Measurements from ENCODE around the gene NTMT1.
"Not testable (repeated sequence)": the region's sequence is repeated elsewhere in the genome, so short reads cannot be mapped to it uniquely, and the experiment has no call there.

The NTMT1 gene

GRCh38 chr9:129626079-129626624, at the start of gene NTMT1:
Gene NTMT1 (plus strand): TSS chr9:129626163. CDS start chr9:129632704, 6,541 bp downstream.
- DNase-seq (ENCODE audit: low read depth) = peak; percentile 36

DNA sequence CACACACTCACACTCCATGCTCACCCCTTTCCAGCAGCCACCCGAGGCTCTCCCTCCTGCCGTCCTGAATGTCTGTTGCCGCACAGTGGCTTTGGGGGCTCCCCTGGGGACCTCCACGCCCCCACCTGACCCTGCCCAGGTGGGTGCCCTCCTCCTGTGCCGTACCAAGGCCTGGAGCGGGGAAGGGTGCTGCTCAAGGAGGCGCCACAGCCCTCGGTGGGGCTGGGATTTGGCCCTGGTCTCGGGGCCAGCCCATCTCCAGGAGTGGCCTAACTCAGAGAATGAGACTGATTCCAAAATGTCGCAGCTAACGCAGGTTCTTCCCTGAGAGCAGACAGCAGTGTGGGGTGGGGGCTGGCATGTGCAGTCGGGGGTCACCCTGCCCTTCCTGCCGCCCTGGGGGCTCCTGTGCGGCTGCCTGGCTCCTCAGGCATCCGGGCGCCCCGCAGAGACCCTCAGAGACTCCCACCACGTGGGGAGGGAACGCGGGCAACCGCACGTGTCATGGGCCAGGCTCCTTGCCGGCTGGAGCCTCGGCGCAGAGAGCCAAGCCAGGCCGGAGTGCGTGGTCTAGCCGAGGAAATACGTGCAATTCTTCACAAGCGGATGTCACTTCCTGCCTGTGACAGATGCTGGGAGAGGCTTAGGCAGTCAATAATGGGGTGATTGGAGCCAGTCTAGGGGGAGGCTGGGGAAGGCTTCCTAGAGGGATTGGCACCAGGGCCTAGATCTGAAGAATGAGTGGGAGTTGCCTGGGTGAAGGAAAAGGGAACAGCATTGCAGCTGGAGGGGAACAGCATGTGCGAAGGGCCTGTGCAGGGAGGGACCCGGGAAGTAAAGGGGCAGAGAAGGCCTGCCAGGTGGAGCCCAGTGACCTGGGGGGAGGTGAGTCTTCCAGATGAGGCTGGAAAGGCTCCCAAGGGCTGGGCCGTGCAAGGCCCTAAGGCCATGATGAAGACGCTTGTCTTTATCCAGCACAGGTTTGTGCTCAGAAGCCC, 49.1 kb upstream of the NTMT1 start:
- DNase-seq (ENCODE audit: low read depth) = no peak

DNA sequence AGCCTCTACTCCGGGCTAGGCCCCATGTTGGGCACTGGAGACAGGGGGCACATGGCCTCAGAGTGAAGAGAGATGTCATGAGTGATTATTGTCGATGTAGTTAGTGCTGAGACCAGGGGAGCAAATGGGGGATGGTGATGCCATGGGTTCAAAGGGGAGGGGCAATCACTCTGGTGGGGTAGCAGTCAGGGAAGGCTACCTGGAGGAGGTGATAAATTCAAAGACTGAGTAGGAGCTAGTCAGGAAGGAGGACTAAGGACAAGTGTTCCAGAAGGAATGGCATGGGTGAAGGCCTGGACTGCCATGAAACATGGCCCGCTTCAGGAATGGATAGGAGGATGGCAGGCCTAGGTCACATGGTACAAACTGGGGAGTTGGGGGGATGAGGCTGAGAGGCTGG, 46.7 kb upstream of the NTMT1 start:
- DNase-seq (ENCODE audit: low read depth) = no peak

- DNase-seq (ENCODE audit: low read depth) = no peak
These were observed 45.6 kb upstream of the NTMT1 start for GRCh38 chr9:129580211-129580915.

GRCh38 chr9:129581505-129582189, 44.3 kb upstream of the NTMT1 start:
- DNase-seq (ENCODE audit: low read depth) = no peak

DNA sequence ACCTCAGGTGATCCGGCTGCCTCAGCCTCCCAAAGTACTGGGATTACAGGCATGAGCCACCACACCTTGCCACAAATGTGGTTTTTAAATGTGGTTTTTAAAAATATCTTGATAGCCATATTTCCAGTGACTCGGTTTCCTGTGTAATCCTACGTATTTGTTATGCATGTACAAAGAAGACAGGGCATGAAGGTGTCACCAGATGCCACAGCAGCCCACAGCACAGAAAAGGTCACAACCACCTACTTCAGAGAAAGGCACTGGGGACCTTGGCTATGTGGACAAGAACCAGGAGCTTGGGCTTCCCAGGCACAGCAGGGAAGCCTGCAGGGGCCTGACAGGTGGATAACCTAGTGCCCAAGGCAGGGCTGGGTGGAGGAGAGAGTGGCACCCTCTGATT, 43.1 kb upstream of the NTMT1 start:
- no peak for DNase-seq (ENCODE audit: low read depth)

DNA sequence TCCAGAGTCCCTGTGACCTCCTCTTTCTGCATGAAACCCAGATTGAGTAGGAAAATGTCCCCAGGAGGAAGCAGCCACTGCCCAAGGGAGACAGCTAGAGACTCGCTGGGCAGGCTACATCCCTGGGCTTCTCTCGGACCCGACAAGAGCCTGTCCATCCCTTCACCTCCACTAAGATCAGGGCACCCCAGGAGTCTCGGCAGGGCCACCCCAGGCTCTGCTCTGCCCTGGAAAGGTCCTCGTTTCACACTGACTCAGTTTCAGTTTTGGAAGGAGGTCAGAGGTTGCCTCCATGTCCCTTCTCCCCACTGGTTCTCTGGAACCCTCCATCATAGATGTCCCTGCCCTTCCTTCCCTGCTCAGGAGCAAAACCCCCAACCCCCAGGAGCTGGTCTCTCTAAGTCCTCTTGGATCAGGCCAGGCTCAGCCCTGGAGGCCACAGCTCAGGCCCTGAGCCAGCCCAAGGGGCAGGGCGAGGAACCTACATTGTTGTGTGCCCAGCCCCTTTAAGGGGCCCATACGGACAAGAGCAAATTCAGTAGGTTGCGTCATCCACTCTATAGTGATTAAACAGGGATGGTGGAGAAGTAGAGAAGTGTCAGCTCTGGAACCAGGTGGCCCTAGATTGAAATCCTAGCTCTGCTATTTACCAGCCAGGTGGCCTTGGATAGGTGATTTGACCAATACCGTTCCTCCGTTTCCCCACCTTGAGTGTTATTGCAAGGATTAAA, 42.5 kb upstream of the NTMT1 start:
- no peak for DNase-seq (ENCODE audit: low read depth)

DNA sequence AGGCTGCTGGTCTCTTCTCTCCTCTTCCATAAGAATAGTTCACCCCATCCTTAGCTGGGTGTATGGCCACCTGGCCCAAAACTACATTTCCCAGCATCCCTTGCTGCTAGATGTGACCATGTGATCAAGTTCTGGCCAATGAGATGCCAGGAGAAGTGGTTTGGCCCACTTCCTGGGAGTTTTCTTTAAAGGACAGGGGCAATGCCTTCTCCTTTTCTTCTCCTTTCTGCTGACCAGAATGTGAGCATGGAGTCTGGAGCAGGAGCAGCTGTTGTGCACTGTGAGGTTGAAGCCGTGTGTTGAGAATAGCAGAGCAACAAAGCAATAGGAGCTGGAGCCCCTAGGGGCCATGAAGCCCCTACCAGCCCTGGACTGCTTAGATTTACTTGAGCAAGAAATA, 41.8 kb upstream of the NTMT1 start:
- peak; percentile 32 for DNase-seq (ENCODE audit: low read depth)

- no peak for DNase-seq (ENCODE audit: low read depth)
These were observed 40.6 kb upstream of the NTMT1 start for GRCh38 chr9:129585352-129585751.

GRCh38 chr9:129586245-129586644, 39.7 kb upstream of the NTMT1 start:
- no peak for DNase-seq (ENCODE audit: low read depth)

- DNase-seq (ENCODE audit: low read depth) = no peak
These were observed 39.3 kb upstream of the NTMT1 start for GRCh38 chr9:129586685-129587084.

DNA sequence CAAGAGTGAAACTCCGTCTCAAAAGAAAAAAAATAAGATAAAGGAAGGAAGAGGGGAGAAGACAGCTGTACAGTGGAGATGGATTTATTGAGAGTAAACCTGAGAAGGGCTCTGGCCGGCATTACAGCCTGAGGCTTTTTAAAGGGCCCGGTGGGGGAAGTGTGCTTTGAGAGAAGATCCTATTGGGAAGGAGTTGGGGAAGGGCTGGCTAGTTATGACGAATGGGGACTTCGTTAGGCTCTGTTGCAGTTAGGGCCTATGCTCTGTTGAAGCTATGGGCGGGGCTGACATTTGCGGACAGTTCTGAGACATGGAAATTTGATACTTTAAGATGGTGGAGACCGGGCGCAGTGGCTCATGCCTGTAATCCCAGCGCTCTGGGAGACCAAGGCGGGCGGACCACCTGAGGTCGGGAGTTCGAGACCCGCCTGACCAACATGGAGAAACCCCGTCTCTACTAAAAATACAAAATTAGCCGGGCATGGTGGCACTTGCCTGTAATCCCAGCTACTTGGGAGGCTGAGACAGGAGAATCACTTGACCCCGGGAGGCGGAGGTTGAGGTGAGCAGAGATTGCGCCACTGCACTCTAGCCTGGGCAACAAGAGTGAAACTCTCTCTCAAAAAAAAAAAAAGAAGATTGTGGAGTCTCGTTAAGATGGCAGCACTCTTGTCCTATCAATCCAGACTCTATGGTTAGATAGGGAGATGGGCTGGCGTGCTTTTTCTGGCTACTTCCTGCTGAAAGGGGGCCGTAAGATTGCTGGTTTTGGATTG, 38.3 kb upstream of the NTMT1 start:
- no peak for DNase-seq (ENCODE audit: low read depth)

DNA sequence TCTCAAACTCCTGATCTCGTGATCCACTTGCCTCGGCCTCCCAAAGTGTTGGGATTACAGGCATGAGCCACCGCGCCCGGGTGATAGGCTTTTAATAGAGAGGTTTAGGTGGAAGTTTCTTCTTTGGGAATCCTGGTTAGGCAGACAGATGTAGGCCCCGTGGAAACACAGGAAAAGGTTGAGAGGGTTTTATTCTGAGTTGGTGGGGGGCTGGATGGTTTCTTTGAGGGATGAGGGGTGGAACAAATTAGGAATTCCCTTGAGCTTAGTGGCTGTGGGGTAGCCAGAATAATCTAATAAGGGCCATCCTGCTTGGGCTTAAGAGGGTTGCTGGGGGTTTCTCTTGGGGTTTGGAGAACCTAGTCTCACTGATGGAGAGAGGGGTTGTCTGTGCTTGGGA, 35.5 kb upstream of the NTMT1 start:
- no peak for DNase-seq (ENCODE audit: low read depth)

GRCh38 chr9:129591916-129592315, 34.0 kb upstream of the NTMT1 start:
- DNase-seq (ENCODE audit: low read depth) = no peak

GRCh38 chr9:129592790-129593189, 33.2 kb upstream of the NTMT1 start:
- not testable (repeated sequence) for DNase-seq (ENCODE audit: low read depth)

- DNase-seq (ENCODE audit: low read depth) = no peak
These were observed 31.3 kb upstream of the NTMT1 start for GRCh38 chr9:129594632-129595031.

GRCh38 chr9:129595311-129595741, 30.6 kb upstream of the NTMT1 start:
- DNase-seq (ENCODE audit: low read depth) = no peak

GRCh38 chr9:129595903-129596540, 29.9 kb upstream of the NTMT1 start:
- DNase-seq (ENCODE audit: low read depth) = no peak

DNA sequence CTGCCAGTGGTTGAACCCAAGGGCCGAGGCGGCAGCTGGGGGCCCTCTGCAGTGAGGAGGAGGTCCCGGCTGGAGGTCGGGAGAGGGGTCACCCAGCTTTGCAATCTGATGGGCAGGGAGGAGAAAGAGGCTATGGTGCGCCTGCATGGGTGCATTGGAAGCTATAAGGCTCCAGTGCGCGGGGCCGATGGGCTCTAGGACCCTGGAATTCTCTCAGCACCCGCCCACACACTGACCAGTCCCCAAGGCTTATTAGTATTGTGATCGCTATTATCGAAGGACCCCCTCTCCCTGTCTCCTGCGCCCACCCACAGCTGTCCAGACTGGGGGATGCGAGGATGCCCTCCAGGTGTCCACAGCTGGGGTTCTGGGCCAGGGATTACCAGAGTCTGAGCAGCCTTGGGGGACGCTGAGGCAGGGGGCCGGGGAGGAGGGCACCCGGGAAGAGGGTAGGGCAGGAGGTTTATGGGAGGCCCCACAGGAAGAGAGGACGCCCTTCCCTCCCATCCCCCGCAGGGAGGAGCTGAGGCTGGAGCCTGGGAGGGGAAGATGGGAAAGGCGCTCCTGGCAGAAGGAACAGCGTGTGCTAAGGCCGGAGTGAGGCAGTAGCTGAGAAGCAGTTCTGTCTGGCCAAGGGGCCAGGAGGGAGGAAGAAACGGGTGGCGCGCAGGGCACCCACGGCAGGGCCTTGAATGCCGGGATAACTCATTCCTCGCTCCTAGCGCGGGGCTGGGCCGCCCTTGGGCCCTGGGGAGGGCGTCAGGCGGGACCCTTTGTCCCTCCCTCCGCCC, 29.2 kb upstream of the NTMT1 start:
- no peak for DNase-seq (ENCODE audit: low read depth)

Data from HS-5 (cell line).